Thymus (tissue), 11 donors: ENCODE measurements around the gene ZBTB49. TPM values are rescaled to one million over a fixed set of nuclear protein-coding genes. Genes with fewer than 3 reads are reported as not detected.
A peak's percentile ranks its signal among the peaks of the same experiment; 100 is the strongest.
"Not testable (repeated sequence)": the region's sequence is repeated elsewhere in the genome, so short reads cannot be mapped to it uniquely, and the experiment has no call there.

Experiments used
- DNase-seq, 9 donors: peaks; one replicate each; pipeline ENCODE4 v3.0.0-alpha.2; 2013; ENCODE audit warnings: low spot score in 9 of 9, low read depth in 6 of 9, missing footprints in 1 of 9
- H3K27ac ChIP-seq, 2 donors: one replicate each; pipeline ENCODE4 v1.5.1; 2013; ENCODE audit warnings: control low read depth in 1 of 2, low read depth in 1 of 2, low read length in 1 of 2, mild to moderate bottlenecking in 1 of 2, moderate library complexity in 1 of 2
- H3K27me3 ChIP-seq, 2 donors: one replicate each; pipeline ENCODE4 v1.5.1; 2013; ENCODE audit warnings: low read length in 1 of 2; ENCODE audit not compliant: control insufficient read depth in 2 of 2, insufficient read depth in 1 of 2
- H3K36me3 ChIP-seq, 2 donors: one replicate each; pipeline ENCODE4 v1.5.1; 2013; ENCODE audit warnings: low read length in 1 of 2, mild to moderate bottlenecking in 1 of 2, moderate library complexity in 1 of 2; ENCODE audit not compliant: control insufficient read depth in 2 of 2, insufficient read depth in 2 of 2
- H3K4me1 ChIP-seq, 2 donors: one replicate each; pipeline ENCODE4 v1.5.1; 2013; ENCODE audit warnings: low read length in 2 of 2; ENCODE audit not compliant: control insufficient read depth in 2 of 2, insufficient read depth in 2 of 2
- H3K4me3 ChIP-seq, 2 donors: one replicate each; pipeline ENCODE4 v1.5.1; 2013; ENCODE audit warnings: low read length in 2 of 2, control low read depth in 1 of 2, mild to moderate bottlenecking in 1 of 2
- H3K9me3 ChIP-seq, 2 donors: one replicate each; pipeline ENCODE4 v1.5.1; 2013; ENCODE audit warnings: low read length in 1 of 2, mild to moderate bottlenecking in 1 of 2; ENCODE audit not compliant: control insufficient read depth in 2 of 2, insufficient read depth in 1 of 2
- WGBS: extraction: QIAGEN DNeasy Blood & Tissue Kit; methylation state at CpG from one replicate; pipeline ENCODE4 v1.1.7; 2013; 5-methylcytosine and 5-hydroxymethylcytosine counted together
- polyA plus RNA-seq: library from polyadenylated mRNA; stranded (reverse); fragments of 200-250 nt; gene quantifications from one replicate; pipeline ENCODE4 v1.2.3, GENCODE V29; 2013
- total RNA-seq: library from RNA; stranded (reverse); fragments of 120-200 nt; gene quantifications from one replicate; pipeline ENCODE4 v1.2.4, GENCODE V29; 2013
- donor health status: healthy.

ZBTB49 gene
- total and polyA plus RNA-seq, 2 donors, result 4.5 to 5.5 TPM

GRCh38 chr4:4338210-4339001, 48.4 kb downstream of the ZBTB49 start:
- WGBS, result 91% methylated on average over 11 of the region's 11 CpGs
- no peak overlapping the region for H3K4me3 ChIP-seq
- DNase-seq, result no peak

DNA sequence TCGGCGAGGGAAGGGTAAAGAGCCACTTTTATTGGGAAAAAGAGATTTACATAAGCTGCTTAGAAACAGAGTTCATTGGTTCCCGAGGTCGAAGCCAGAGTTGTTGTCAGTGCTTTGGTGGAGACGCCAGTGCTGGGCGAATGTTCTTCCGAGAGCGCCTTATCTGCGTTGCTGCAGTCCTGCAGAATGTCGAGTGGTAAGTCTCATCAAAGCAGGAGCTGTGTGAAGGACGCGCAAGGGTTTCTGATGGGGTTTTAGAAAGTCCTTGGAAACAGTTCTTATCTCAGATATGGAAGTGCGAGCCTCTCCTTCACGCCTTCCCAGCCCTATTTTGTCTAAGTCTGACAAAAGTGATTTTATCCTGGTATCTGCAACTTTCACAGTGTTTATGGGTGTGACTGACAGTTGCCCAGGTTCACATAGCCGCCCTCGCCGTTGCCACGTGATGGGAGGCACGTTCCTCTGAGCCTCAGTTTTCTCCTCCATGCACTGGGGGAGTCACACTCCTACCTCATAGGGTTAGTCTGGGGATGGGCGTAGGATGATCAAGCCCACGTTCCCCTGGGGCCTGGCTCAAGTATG, 49.5 kb downstream of the ZBTB49 start:
- Histone ChIP-seq H3K27ac (no peak overlapping the region), H3K4me3 (no peak overlapping the region), H3K4me1 (no peaks in the 10 kb centered on the region), H3K27me3 (no peaks in the 10 kb centered on the region), H3K9me3 (no peaks in the 10 kb centered on the region), H3K36me3 (no peaks in the 10 kb centered on the region)
- no peak for DNase-seq
- 82% methylated on average over 21 of the region's 21 CpGs for WGBS

More at GRCh38 chr4:4338210-4339001, 48.4 kb downstream of the ZBTB49 start:
- H3K27me3 ChIP-seq, result no peaks in the 10 kb centered on the region
- H3K36me3 ChIP-seq, result no peaks in the 10 kb centered on the region
- no peaks in the 10 kb centered on the region for H3K9me3 ChIP-seq
- H3K4me1 ChIP-seq, result no peaks in the 10 kb centered on the region
- no peak overlapping the region for H3K27ac ChIP-seq

DNA sequence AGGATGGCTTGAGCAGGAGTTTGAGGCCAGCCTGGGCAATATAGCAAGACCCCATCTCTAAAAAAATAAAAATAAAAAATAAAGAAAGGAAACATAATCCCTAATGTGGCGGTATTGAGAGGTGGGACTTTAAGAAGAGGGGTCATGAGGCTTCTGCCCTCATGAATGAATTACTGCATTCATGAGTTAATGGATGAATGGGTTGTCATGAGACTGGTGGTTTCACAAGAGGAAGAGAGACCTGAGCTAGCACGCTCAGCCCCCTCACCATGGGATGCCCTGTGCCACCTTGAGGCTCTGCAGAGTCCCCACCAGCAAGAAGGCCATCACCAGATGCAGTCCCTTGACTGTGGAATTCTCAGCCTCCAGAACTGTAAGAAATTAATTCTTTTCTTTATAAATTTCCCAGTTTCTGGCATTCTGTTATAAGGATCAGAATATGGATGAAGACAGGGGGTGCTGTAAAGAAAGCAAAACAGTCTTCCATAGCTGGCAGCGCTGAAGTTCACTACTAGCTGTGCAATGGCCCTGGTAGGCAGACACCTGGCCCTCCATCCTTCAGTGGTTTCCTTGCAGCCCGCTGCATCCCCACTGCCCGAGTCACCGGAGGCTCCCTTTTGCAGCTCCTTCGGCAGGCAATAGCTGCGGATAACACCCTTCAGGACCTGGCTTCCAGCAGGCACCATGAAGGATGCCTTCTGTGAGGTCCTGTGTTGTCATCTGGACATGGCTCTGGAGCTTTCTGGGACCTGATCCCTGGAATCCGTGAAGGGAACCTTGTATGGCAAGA, 52.0 kb downstream of the ZBTB49 start:
- no peak for DNase-seq
- Histone ChIP-seq H3K27me3 (no peaks in the 10 kb centered on the region), H3K36me3 (no peaks in the 10 kb centered on the region), H3K4me3 (no peak overlapping the region), H3K4me1 (no peaks in the 10 kb centered on the region), H3K27ac (no peak overlapping the region), H3K9me3 (no peaks in the 10 kb centered on the region)
- WGBS, result 97% methylated on average over 9 of the region's 9 CpGs

- H3K36me3 ChIP-seq, result no peaks in the 10 kb centered on the region
- DNase-seq, result no peak
- H3K27ac ChIP-seq, result no peak overlapping the region
- WGBS, result 96% methylated on average over 5 of the region's 5 CpGs
- H3K4me3 ChIP-seq, result no peak overlapping the region
- no peaks in the 10 kb centered on the region for H3K27me3 ChIP-seq
- peaks cover 0 to 3% of the 10 kb centered on the region in 2 donors for H3K4me1 ChIP-seq
- no peaks in the 10 kb centered on the region for H3K9me3 ChIP-seq
Observed at GRCh38 chr4:4343038-4343437, 53.0 kb downstream of the ZBTB49 start.

DNA sequence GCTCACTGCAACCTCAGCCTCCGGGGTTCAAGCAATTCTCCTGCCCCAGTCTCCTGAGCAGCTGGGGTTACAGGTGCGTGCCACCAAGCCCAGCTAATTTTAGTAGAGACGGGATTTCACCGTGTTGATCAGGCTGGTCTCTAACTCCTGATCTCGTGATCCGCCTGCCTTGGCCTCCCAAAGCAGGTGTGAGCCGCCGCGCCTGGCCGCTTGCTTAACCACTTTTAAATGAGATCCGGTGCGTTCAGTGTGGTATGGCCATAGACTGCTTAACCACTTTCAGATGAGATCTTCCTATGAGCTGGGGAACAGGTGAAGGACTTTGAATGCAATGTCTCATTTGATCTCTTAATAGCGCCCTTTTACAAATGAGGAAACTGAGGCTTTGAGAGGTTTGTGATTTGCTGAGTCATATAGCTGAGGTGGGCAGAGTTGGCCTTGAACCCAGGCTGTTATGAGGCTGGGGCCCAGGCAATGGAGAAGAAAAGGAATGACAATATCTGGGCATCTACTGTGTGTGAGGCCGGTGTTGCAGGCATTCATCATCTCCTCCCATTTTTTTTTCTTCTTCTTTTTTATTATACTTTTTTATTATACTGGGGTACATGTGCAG, 55.0 kb downstream of the ZBTB49 start:
- Histone ChIP-seq H3K9me3 (peaks cover 0 to 3% of the 10 kb centered on the region in 2 donors), H3K27me3 (no peaks in the 10 kb centered on the region), H3K4me1 (peaks cover 0 to 3% of the 10 kb centered on the region in 2 donors), H3K27ac (no peak overlapping the region), H3K4me3 (no peak overlapping the region), H3K36me3 (no peaks in the 10 kb centered on the region)
- 87% methylated on average over 14 of the region's 14 CpGs for WGBS
- DNase-seq, result no peak

DNA sequence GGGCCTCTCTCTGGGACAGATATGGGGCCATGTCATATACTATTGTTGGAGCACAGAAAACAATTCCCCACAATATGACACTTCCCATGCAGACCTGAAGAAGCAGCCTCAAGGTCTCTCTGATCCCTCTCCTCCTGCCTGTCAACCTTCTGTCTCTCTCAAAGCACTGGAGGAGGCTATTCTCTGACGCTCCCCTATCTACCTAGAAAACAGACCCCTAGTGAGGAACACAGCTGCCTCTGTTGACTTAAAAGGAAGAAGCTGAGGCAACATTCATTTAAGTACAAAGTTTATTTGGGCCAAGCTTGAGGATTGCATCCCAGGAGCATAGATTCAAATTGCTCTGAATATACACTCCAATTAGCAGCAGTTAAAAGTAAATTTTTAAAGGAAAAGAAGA, 57.5 kb downstream of the ZBTB49 start:
- Histone ChIP-seq H3K4me1 (peaks cover 0 to 3% of the 10 kb centered on the region in 2 donors), H3K27me3 (no peaks in the 10 kb centered on the region), H3K4me3 (no peak overlapping the region), H3K36me3 (no peaks in the 10 kb centered on the region), H3K9me3 (peaks cover 0 to 3% of the 10 kb centered on the region in 2 donors), H3K27ac (peak overlapping the region in 1 of 2 donors; percentile 26)
- DNase-seq, result peak in 2 of 9 donors; percentile 7 to 40
- 26% methylated on average over 1 of the region's 1 CpG for WGBS

- not testable (repeated sequence) for H3K9me3 ChIP-seq, H3K27ac ChIP-seq, H3K27me3 ChIP-seq, H3K36me3 ChIP-seq, H3K4me1 ChIP-seq, H3K4me3 ChIP-seq
- peak in 6 of 9 donors; percentile 14 to 81 (median 34) for DNase-seq
- WGBS, result 36% methylated on average over 9 of the region's 9 CpGs
Observed at GRCh38 chr4:4348585-4348984, 58.5 kb downstream of the ZBTB49 start.

DNA sequence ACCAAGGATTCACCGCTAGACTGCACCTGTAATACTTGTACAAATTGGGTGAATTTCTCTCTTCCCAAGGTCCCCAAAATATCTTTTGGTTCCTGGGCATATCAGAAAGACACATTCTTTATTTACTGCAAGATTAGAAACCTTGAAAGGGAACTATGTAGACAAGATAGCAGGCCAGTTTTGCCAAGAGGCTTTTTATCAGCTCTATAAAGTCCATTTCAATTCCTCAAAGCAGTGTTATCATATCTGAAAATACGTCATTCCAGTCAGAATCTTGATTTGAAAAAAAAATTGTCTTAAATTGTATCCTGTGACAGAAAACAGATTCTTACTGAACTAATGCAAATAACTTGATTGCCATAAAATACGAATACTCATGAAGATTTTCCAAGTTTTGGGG, 59.8 kb downstream of the ZBTB49 start:
- Histone ChIP-seq H3K27me3 (no peaks in the 10 kb centered on the region), H3K4me1 (peaks cover 0 to 3% of the 10 kb centered on the region in 2 donors), H3K36me3 (no peaks in the 10 kb centered on the region), H3K9me3 (peaks cover 0 to 3% of the 10 kb centered on the region in 2 donors), H3K27ac (no peak overlapping the region), H3K4me3 (no peak overlapping the region)
- no peak for DNase-seq
- WGBS, result 96% methylated on average over 3 of the region's 3 CpGs
